Heart left ventricle (tissue), 16 donors: ENCODE results near the gene TEKTIP1. TPM values are rescaled to one million over a fixed set of nuclear protein-coding genes. Genes with fewer than 3 reads are reported as not detected.

Source experiments
- ATAC-seq, 4 donors: fragments of 200-7000 bp; cut with Tn5 transposase; one replicate each; pipeline ENCODE4 v1.9.1; 2020 to 2022; ENCODE audit warnings: moderate library complexity in 4 of 4, mild to moderate bottlenecking in 3 of 4, moderate number of reproducible peaks in 1 of 4
- DNase-seq, 5 donors: peaks; one replicate each; pipeline ENCODE4 v3.0.0-alpha.2; 2020
- H3K27ac ChIP-seq, 12 donors: fragments of 200-600 bp; sonication (generic) in 4 of 12; one replicate each; pipeline versions ENCODE4 v1.5.0 to v1.8.0; 2016 to 2022; ENCODE audit warnings: mild to moderate bottlenecking in 2 of 12
- H3K27me3 ChIP-seq, 9 donors: fragments of 200-600 bp; sonication (generic) in 2 of 9; one replicate each; pipeline versions ENCODE4 v1.5.1 to v1.8.0; 2016 to 2022; ENCODE audit warnings: mild to moderate bottlenecking in 3 of 9
- H3K36me3 ChIP-seq, 9 donors: fragments of 200-600 bp; sonication (generic) in 2 of 9; one replicate each; pipeline versions ENCODE4 v1.5.0 to v1.8.0; 2018 to 2022; ENCODE audit warnings: mild to moderate bottlenecking in 2 of 9
- H3K4me1 ChIP-seq, 12 donors: fragments of 200-600 bp; sonication (generic) in 4 of 12; one replicate each; pipeline versions ENCODE4 v1.5.0 to v1.8.0; 2016 to 2022; ENCODE audit warnings: mild to moderate bottlenecking in 3 of 12
- H3K4me3 ChIP-seq, 12 donors: fragments of 200-600 bp; sonication (generic) in 4 of 12; one replicate each; pipeline versions ENCODE4 v1.5.0 to v1.8.0; 2017 to 2022; ENCODE audit warnings: mild to moderate bottlenecking in 9 of 12, moderate library complexity in 4 of 12
- H3K9me3 ChIP-seq, 12 donors: fragments of 200-600 bp; sonication (generic) in 4 of 12; one replicate each; pipeline versions ENCODE4 v1.5.0 to v1.8.0; 2016 to 2022; ENCODE audit warnings: mild to moderate bottlenecking in 1 of 12
- POLR2A ChIP-seq, 2 donors: fragments of 450-650 bp; IDR thresholded peaks; one replicate each; pipeline ENCODE4 v1.6.1; 2017; ENCODE audit warnings: antibody characterized with exemption in 2 of 2, mild to moderate bottlenecking in 2 of 2, moderate library complexity in 2 of 2
- WGBS, 4 donors: extraction: QIAGEN DNeasy Blood & Tissue Kit in 2 of 4; methylation state at CpG; one replicate each; pipeline versions ENCODE4 v1.1.5 to v1.1.7; 2013 to 2018; 5-methylcytosine and 5-hydroxymethylcytosine counted together
- intact Hi-C, 10 donors: fragments of 100-400 bp; cut with DNase I; formaldehyde crosslinking; loops; one replicate each; pipeline versions ENCODE4 v1.11.1 to v1.14.2; 2022
- polyA plus RNA-seq, 2 donors: library from polyadenylated mRNA; stranded (reverse); fragments of 200-250 nt; gene quantifications; one replicate each; pipeline ENCODE4 v1.2.3, GENCODE V29; 2013
- total RNA-seq, 9 donors: library from RNA; depleted of rRNA in 2 of 9; stranded (reverse); fragments of >200 nt in 2 of 9; fragmentation: NEBNext Ultra II Directional in 3 of 9; extraction: Animal tissue kit (Norgen Biotek cat#: 25700) in 3 of 9; gene quantifications; one replicate each; pipeline versions ENCODE4 v1.1.0 to v1.2.4, GENCODE V29; 2016 to 2023
- TF ChIP-seq, protein P1 (sequence below), 12 donors: fragments of 200-600 bp; sonication (generic) in 4 of 12; IDR thresholded peaks; one replicate each; pipeline versions ENCODE4 v1.5.0 to v1.8.0; 2018 to 2022; ENCODE audit warnings: antibody characterized with exemption in 12 of 12, mild to moderate bottlenecking in 5 of 12
- donor health status: ischemic (EF 13 %, LVEDD 7.1; RV severe dilation, severe dysfunction).
- donor health status: healthy with polysubstance abuse.
- donor health status: DM: no; HTN: yes; CAD: no.
- donor health status: DM: no; HTN: no; CAD: no.
- donor health status: ischemic (EF 25% LVEDD 6.9; RV normal size, moderate dysfunction).
- donor health status: ischemic (EF 25% LVEDD 5.7; RV mildly dilated, moderate dysfunction).
- donor health status: healthy.
- donor health status: DM: yes; HTN: yes; CAD: no.
- donor health status: ischemic (EF 35%, LVEDD 5.7; RV mildly dilated, moderate dysfunction).
- donor health status: nonischemic (EF 11% LVEDD 7.7; RV severe dilation, severe dysfunction).
- donor health status: DM: yes; HTN: yes; CAD: no.
- donor health status: PGD.
- donor health status: ischemic (EF 29% LVEDD 5.4; RV normal size, mild dysfunction).
- donor health status: nonischemic (EF 23%, LVEDD 6.1; RV moderate dilation, normal function).

The TEKTIP1 gene
- total and polyA plus RNA-seq, 11 donors: 0.63 to 1.8 (median 0.93) TPM; not detected in 5

DNA sequence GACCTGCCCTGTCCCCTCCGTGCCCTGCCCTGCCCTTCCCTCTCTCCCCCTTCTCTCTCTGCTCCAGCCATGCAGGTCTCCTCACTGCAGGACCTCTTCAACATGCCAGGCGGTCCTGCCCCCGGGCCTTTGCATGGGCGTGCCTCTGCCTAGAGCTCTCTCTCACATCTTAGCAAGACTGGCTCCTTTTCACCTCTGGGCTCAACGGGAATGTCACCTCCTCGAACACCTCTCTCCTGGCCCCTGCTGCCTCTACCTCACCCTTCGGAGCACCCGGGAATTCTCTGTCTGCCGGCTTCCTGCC lies 12.8 kb downstream of the TEKTIP1 start:
- Histone ChIP-seq H3K4me1 (peaks cover 0 to 55% (median 22%) of the 10 kb centered on the region in 12 donors), H3K36me3 (peaks cover 0 to 36% (median 4%) of the 10 kb centered on the region in 9 donors), H3K27me3 (no peaks in the 10 kb centered on the region), H3K27ac (no peak overlapping the region), H3K4me3 (no peak overlapping the region), H3K9me3 (no peaks in the 10 kb centered on the region)
- TF ChIP-seq, protein P1, sequence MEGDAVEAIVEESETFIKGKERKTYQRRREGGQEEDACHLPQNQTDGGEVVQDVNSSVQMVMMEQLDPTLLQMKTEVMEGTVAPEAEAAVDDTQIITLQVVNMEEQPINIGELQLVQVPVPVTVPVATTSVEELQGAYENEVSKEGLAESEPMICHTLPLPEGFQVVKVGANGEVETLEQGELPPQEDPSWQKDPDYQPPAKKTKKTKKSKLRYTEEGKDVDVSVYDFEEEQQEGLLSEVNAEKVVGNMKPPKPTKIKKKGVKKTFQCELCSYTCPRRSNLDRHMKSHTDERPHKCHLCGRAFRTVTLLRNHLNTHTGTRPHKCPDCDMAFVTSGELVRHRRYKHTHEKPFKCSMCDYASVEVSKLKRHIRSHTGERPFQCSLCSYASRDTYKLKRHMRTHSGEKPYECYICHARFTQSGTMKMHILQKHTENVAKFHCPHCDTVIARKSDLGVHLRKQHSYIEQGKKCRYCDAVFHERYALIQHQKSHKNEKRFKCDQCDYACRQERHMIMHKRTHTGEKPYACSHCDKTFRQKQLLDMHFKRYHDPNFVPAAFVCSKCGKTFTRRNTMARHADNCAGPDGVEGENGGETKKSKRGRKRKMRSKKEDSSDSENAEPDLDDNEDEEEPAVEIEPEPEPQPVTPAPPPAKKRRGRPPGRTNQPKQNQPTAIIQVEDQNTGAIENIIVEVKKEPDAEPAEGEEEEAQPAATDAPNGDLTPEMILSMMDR (IDR thresholded peaks at IDR 0.05): no peak
- TF ChIP-seq POLR2A (IDR thresholded peaks at IDR 0.05): no peak
- DNase-seq: no peak
- intact Hi-C loops: loop anchor here in 2 of 10 donors (10.0 kb wide), 2 partner anchors 63 to 163 kb away; no protein-coding TSS in a partner anchor
- WGBS, 4 donors: 76 to 82% (median 80%) methylated on average over 9 of the region's 9 CpGs
- ATAC-seq: no peak

DNA sequence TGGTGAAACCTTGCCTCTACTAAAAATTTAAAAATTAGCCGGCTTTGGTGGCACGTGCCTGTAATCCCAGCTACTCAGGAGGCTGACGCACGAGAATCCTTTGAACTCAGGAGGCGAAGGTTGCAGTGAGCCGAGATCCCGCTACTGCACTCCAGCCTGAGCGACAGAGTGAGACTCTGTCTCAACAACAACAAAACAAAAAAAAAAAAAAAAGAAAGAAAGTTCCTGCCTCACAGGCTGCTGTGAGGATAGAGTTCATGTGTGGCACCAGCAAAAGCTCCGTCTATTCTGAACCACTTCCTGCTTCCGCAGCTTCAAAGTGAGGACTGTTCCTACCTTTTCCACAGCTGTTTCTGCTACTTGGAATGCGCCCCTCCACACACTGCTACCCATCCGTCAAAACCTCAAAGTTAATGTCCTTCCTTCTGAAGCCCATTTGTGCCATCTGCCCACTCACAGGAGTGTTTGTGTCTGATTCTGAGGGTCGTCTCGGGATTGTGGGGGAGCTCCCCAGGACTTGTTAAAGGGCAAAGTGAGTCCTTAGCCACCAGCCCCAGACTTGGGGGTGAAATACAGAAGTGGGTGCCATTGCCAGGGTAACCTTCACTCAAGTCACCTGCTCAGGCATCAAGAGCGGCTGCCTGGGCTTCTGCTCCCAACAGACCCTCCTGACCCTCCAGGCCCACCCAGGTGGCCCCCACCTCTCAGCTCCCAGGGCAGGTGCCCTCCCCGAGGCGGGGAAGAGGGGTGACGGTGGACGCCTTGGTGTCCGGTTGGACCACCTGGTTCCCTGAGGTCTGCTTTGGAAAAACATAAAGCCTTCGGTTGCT lies 15.5 kb downstream of the TEKTIP1 start:
- peak overlapping the region in 7 of 12 donors; percentile 18 to 94 (median 63) for H3K27ac ChIP-seq
- peak overlapping the region in 3 of 12 donors; percentile 17 to 94 (median 89) for H3K4me3 ChIP-seq
- DNase-seq (no peak), ATAC-seq (no peak)
- no peak for TF ChIP-seq POLR2A (IDR thresholded peaks at IDR 0.05)
- TF ChIP-seq, protein P1 (IDR thresholded peaks at IDR 0.05): no peak
- 70 to 79% (median 78%) methylated on average over 20 to 21 of the region's 21 CpGs for WGBS, 4 donors
- peaks cover 0 to 14% (median 0%) of the 10 kb centered on the region in 9 donors for H3K36me3 ChIP-seq
- no peaks in the 10 kb centered on the region for H3K27me3 ChIP-seq
- H3K4me1 ChIP-seq: peaks cover 0 to 54% (median 28%) of the 10 kb centered on the region in 12 donors
- intact Hi-C loops: loop anchor here in 4 of 10 donors (2.0 to 10.0 kb wide), 4 partner anchors 48 to 160 kb away; partner anchors contain the start of gene FZR1 (in 1 of the 4)
- H3K9me3 ChIP-seq: no peaks in the 10 kb centered on the region

DNA sequence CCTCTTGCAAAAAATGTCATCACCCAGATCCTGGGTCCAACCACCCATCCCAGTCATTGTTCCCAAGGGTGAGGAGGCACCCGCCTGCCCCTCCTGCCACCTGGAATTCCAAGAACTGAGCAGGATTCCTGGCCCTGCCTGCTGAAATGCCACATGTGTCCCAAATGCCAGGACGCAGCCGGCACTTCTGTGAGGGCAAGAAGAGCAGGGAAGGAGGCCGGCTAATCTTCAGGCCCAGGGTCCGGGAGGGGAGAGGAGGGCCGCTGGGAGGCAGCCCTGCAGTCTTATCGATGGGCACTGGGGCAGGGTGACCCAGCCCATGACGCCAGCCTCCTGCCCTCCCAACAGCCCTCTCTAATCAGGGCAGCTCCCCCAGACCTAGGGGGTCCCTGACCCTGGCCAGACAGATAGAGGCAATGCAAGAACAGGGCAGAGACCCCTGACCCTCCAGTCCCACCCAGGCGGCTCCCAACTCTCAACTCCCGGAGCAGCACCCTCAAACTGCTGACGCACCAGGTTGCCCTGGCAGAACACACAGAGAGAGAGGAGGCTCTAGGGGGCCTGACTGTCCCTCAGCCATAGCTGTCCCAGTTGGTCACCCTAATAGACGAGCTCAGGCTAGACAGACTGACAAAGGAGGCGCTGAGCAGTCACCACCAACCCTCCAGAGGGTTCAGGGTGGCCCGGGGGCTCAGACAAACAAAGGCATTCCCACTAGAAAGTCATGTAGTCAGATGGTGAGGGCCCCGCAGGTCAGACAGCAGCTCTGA lies 16.9 kb downstream of the TEKTIP1 start:
- no peak for TF ChIP-seq POLR2A (IDR thresholded peaks at IDR 0.05)
- ATAC-seq (no peak), DNase-seq (no peak)
- H3K27ac ChIP-seq: peak overlapping the region in 2 of 12 donors; percentile 2 to 4
- H3K4me3 ChIP-seq: peak overlapping the region in 10 of 12 donors; percentile 66 to 99 (median 88)
- WGBS, 4 donors: 75 to 83% (median 77%) methylated on average over 13 to 15 of the region's 15 CpGs
- intact Hi-C loops: loop anchor here in 5 of 10 donors (2.0 to 10.0 kb wide), 5 partner anchors 17 to 159 kb away; partner anchors contain the start of genes HMG20B (in 2 of the 5) and FZR1 (in 1 of the 5)
- peaks cover 0 to 54% (median 28%) of the 10 kb centered on the region in 12 donors for H3K4me1 ChIP-seq
- H3K36me3 ChIP-seq: peaks cover 0 to 4% (median 0%) of the 10 kb centered on the region in 9 donors
- no peaks in the 10 kb centered on the region for H3K27me3 ChIP-seq
- no peaks in the 10 kb centered on the region for H3K9me3 ChIP-seq

DNA sequence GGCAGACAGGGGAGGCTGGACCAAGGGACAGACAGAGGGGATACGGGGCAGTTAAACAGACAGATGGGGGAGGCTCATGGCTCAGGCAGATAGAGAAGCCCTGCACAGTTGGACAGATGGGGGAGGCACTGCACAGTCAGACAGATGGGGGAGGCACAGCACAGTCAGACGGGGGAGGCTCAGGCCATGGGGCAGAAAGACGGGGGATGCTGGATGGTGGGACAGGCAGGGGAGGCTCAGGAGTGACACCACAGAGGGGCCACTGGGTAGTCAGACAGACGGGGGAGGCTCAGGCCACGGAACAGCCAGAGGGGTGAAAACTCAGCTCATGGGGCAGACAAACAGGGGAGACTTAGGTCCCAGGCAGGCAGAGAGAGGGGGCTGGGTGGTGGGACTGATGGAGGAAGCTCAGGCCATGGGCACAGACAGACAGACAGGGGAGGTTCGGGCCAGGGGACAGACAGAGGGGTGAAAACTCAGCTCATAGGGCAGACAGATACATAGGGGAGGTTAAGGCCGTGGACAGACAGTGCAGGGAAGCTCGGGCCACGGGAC lies 17.5 kb downstream of the TEKTIP1 start:
- intact Hi-C loops: loop anchor here in 5 of 10 donors (2.0 to 10.0 kb wide), 4 partner anchors 16 to 158 kb away; partner anchors contain the start of gene HMG20B (in 2 of the 5)
- H3K4me1 ChIP-seq: peaks cover 0 to 54% (median 28%) of the 10 kb centered on the region in 12 donors
- WGBS, 4 donors: 30 to 38% (median 35%) methylated on average over 9 of the region's 9 CpGs

More for the DNA sequence above, 17.5 kb downstream of the TEKTIP1 start:
- ATAC-seq: no peak
- peak overlapping the region; percentile 66 to 99 (median 91) for H3K4me3 ChIP-seq
- no peak for DNase-seq
- H3K36me3 ChIP-seq: no peaks in the 10 kb centered on the region
- TF ChIP-seq POLR2A (IDR thresholded peaks at IDR 0.05): no peak
- TF ChIP-seq, protein P1 (IDR thresholded peaks at IDR 0.05): no peak
- H3K27me3 ChIP-seq: no peaks in the 10 kb centered on the region
- peak overlapping the region in 9 of 12 donors; percentile 53 to 86 (median 72) for H3K27ac ChIP-seq
- H3K9me3 ChIP-seq: no peaks in the 10 kb centered on the region
